OCI-LY3 (cell line): Measurements from ENCODE around the gene TPCN1.
A peak's percentile ranks its signal among the peaks of the same experiment; 100 is the strongest.

Experiments
- H2AFZ ChIP-seq: fragments of 200-600, 300-600 bp; shearing (Covaris generic); 2 replicates; pipeline ENCODE4 v1.6.0; 2014; ENCODE audit warnings: antibody characterized with exemption, low read depth, low read length
- H3K27ac ChIP-seq: fragments of 200-600, 300-600 bp; sonication (generic); 2 replicates; pipeline ENCODE4 v1.5.1; 2014; ENCODE audit warnings: mild to moderate bottlenecking, low read length, moderate library complexity, mixed read lengths
- H3K27me3 ChIP-seq: fragments of 200-600, 300-600 bp; sonication (generic); 2 replicates; pipeline ENCODE4 v1.6.1; 2014; ENCODE audit warnings: low read depth, low read length, mixed read lengths
- H3K36me3 ChIP-seq: fragments of 200-600, 300-600 bp; sonication (generic); replicated peaks from 2 replicates; pipeline ENCODE3; 2014; ENCODE audit warnings: low read depth, low read length, mixed read lengths
- H3K4me1 ChIP-seq: fragments of 300-600, 200-600 bp; sonication (generic); 2 replicates; pipeline ENCODE4 v1.6.1; 2014; ENCODE audit warnings: low read length, mixed read lengths
- H3K4me2 ChIP-seq: fragments of 200-600, 300-600 bp; sonication (generic); 2 replicates; pipeline ENCODE4 v1.6.1; 2014; ENCODE audit warnings: low read length, mixed read lengths
- H3K4me3 ChIP-seq: fragments of 300-600, 200-600 bp; sonication (generic); 2 replicates; pipeline ENCODE4 v1.5.1; 2014; ENCODE audit warnings: antibody characterized with exemption, mild to moderate bottlenecking, low read length, moderate library complexity
- H3K79me2 ChIP-seq: fragments of 300-600, 200-600 bp; shearing (Covaris generic); 2 replicates; pipeline ENCODE4 v1.6.1; 2014; ENCODE audit warnings: mild to moderate bottlenecking, low read length, mixed read lengths
- H3K9ac ChIP-seq: fragments of 300-600, 200-600 bp; shearing (Covaris generic); 2 replicates; pipeline ENCODE4 v1.6.0; 2014; ENCODE audit warnings: mild to moderate bottlenecking, low read length, moderate library complexity
- H3K9me3 ChIP-seq: fragments of 200-600, 300-600 bp; shearing (Covaris generic); 2 replicates; pipeline ENCODE4 v1.6.1; 2014; ENCODE audit warnings: low read length, mixed read lengths; ENCODE audit not compliant: insufficient read depth
- H4K20me1 ChIP-seq: fragments of 200-600, 300-600 bp; sonication (generic); 2 replicates; pipeline ENCODE4 v1.6.1; 2016; ENCODE audit warnings: low read length, mixed read lengths; ENCODE audit not compliant: insufficient read depth
- CTCF ChIP-seq: fragments of 200-600, 300-600 bp; sonication (generic); IDR thresholded peaks from 2 replicates; pipeline ENCODE4 v1.5.1; 2014; ENCODE audit warnings: antibody characterized with exemption, low read length, low read depth
- EZH2phosphoT487 ChIP-seq: fragments of 200-600 bp; shearing (Covaris generic); IDR thresholded peaks from 2 replicates; pipeline ENCODE4 v1.6.1; 2018; ENCODE audit warnings: antibody characterized with exemption, mixed run types, low read depth

Gene TPCN1

GRCh38 chr12:113232840-113233585 is 11.7 kb downstream of the TPCN1 start:
- no peaks in the 10 kb centered on the region for H4K20me1 ChIP-seq
- peak overlapping the region; percentile 63 for H3K9ac ChIP-seq
- TF ChIP-seq EZH2phosphoT487 (no peak), CTCF (peak; percentile 60)
- peak overlapping the region; percentile 69 for H3K4me2 ChIP-seq
- H3K4me1 ChIP-seq, result peaks cover 59% of the 10 kb centered on the region
- H3K27me3 ChIP-seq, result no peaks in the 10 kb centered on the region
- H3K79me2 ChIP-seq, result no peaks in the 10 kb centered on the region
- peak overlapping the region; percentile 86 for H3K27ac ChIP-seq
- peak overlapping the region; percentile 41 for H3K4me3 ChIP-seq
- peaks cover 64% of the 10 kb centered on the region for H3K36me3 ChIP-seq
- no peaks in the 10 kb centered on the region for H3K9me3 ChIP-seq
- H2AFZ ChIP-seq, result no peak overlapping the region

- Histone ChIP-seq H3K4me1 (peaks cover 49% of the 10 kb centered on the region), H4K20me1 (no peaks in the 10 kb centered on the region), H3K4me3 (no peak overlapping the region), H3K79me2 (no peaks in the 10 kb centered on the region), H3K4me2 (0 out of 2 replicates have a peak overlapping the region, but pooled peaks have one; percentile 69), H3K27me3 (no peaks in the 10 kb centered on the region), H3K9ac (no peak overlapping the region), H3K36me3 (peaks cover 62% of the 10 kb centered on the region), H3K9me3 (no peaks in the 10 kb centered on the region), H3K27ac (no peak overlapping the region), H2AFZ (no peak overlapping the region)
- TF ChIP-seq EZH2phosphoT487, result no peak
- TF ChIP-seq CTCF, result no peak
Observed at GRCh38 chr12:113233967-113234366, 12.7 kb downstream of the TPCN1 start.

- Histone ChIP-seq H3K9me3 (no peaks in the 10 kb centered on the region), H3K4me1 (peaks cover 44% of the 10 kb centered on the region), H3K79me2 (no peaks in the 10 kb centered on the region), H3K27me3 (no peaks in the 10 kb centered on the region), H3K9ac (no peak overlapping the region), H3K4me2 (no peak overlapping the region), H3K4me3 (no peak overlapping the region), H3K27ac (no peak overlapping the region), H4K20me1 (no peaks in the 10 kb centered on the region), H3K36me3 (peaks cover 58% of the 10 kb centered on the region), H2AFZ (no peak overlapping the region)
- TF ChIP-seq EZH2phosphoT487 (no peak), CTCF (no peak)
Observed at GRCh38 chr12:113234483-113234882, 13.2 kb downstream of the TPCN1 start.

- H3K79me2 ChIP-seq, result peaks cover under 1% of the 10 kb centered on the region
- peaks cover 56% of the 10 kb centered on the region for H3K36me3 ChIP-seq
- H3K4me2 ChIP-seq, result no peak overlapping the region
Observed at GRCh38 chr12:113235976-113236375, 14.7 kb downstream of the TPCN1 start.

More at GRCh38 chr12:113235976-113236375, 14.7 kb downstream of the TPCN1 start:
- H3K4me3 ChIP-seq, result no peak overlapping the region
- H3K4me1 ChIP-seq, result peaks cover 41% of the 10 kb centered on the region
- no peaks in the 10 kb centered on the region for H3K27me3 ChIP-seq
- H2AFZ ChIP-seq, result no peak overlapping the region
- H3K9ac ChIP-seq, result no peak overlapping the region
- no peak overlapping the region for H3K27ac ChIP-seq
- no peak for TF ChIP-seq CTCF
- TF ChIP-seq EZH2phosphoT487, result no peak
- H3K9me3 ChIP-seq, result no peaks in the 10 kb centered on the region
- no peaks in the 10 kb centered on the region for H4K20me1 ChIP-seq
